ACHN (cell line): ENCODE results near the gene PGAP6.
"Not testable (repeated sequence)": the region's sequence is repeated elsewhere in the genome, so short reads cannot be mapped to it uniquely, and the experiment has no call there.

Experiments used
- DNase-seq: peaks from one replicate; pipeline ENCODE4 v3.0.0-alpha.2; 2015
- in situ Hi-C: cut with HindIII; loops from 2 replicates; pipeline ENCODE4 v1.10.0; 2017; ENCODE audit warnings: low sequenced_read_pairs, low pct_ligation_motif_present, low pct_unique_long_range_greater_than_20kb

Gene PGAP6

DNA sequence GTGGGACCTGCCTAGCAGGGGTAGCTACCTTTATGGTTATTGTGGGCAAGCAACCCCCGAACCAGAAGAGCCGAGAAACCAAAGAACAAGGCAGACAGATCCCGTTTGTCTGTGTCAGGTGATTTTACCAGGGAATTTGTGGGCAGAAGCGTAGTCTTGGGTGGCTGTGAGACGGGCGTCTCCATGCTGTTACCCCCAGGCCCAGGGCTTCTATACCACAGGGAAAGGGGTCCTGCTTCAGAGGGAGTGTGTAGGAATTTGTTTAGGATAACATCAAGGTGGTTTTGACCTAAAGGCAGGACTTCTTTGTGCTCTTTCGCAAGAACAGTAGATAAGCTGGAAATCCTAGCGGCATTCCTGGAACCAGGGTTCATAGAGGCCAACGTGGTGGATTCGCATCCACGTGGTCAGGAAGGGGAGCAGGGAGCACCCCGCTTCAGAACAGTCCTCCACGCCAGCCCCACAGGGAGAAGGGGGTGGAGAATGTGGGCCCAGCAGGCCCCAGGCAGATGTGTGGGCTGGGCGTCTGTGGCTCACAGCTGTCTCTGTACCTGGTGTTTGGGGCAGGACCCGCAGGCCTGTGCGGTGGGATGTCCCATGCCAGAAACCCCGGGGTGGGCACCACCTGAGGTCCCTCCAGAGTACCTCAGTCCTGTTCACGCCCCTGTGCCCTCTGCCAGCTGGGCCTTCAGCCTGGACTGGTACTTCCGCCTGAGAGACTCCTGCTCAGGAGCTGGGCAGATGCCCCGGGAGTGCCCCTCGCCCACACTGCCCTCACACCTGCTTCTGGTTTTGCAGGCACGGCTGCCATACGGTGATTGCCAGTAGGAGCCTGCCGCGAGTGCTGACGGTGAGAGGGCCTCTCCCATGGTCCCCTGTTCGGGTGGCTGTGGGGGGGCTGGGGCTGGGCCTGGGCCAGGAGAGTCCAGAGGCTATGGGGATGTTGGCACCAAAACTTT is 24.0 kb upstream of the PGAP6 start:
- no peak for DNase-seq
- in situ Hi-C loops: no loop called here

DNA sequence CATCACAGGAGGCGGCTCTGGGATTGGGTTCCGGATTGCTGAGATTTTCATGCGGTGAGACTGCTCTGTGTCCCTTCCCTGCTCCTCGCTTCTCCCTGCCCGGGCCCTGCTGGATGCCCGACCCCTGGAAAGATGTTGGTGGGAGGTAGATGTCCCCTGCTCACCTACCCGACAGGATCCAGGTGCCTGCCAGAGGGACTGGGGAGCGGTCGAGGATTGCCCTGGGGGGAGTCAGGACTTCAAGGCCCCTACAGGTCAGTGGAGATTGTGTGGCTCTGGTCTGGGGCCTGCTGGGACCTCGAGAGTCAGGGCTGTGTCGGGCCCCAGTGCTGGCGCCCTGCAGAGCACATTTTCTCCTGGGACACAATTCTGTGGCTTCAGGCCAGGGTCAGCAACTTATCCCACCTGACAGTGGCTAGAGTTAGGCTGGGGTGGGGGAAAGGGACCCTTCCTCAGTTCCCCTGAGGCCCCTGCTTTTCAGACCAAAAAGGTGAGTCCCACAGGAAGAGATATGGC is 23.3 kb upstream of the PGAP6 start:
- in situ Hi-C loops: no loop called here
- DNase-seq: no peak

DNA sequence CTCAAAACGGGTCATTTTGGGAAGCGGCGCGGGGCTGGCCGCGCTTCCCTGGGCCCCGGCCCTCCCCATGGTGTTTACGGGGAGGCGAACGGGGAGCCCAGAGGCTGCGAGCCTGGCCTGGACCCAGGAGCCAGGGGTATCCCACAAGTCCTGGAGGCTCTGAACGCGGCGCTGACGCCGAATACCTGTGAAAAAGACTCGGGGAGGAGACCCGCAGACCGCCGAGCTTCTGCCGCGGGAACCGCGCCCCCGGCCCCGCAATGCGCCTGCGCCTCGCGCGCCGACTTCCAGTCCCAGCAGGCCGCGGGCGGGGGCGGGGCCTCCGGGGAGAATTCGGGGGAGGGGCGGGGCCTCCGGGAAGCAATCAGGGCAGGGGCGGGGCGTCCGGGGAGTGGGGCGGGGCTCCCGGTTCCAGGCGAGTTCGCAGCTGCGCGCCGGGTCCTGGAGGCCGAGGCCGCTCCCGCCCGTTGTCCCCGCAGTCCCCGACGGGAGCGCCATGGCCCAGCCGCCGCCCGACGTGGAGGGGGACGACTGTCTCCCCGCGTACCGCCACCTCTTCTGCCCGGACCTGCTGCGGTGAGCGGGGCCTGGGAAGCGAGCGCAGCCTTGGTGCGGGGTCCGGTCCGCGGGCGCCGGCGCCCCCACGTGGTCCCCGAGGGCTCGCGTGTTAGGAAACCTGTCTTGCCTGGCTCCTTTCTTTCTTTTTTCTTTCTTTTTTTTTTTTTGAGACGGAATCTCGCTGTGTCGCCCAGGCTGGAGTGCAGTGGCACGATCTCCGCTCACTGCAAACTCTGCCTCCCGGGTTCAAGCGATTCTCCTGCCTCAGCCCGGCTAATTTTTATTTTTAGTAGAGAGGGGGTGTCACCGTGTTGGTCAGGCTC is 19.9 kb upstream of the PGAP6 start, which contains the start of gene DECR2:
Gene DECR2, plus strand, starts transcription at position 418 of the 881 bp plus-strand sequence. Its CDS starts 79 bp downstream, at position 497.
- peak; percentile 90 for DNase-seq
- in situ Hi-C loops: no loop called here

DNA sequence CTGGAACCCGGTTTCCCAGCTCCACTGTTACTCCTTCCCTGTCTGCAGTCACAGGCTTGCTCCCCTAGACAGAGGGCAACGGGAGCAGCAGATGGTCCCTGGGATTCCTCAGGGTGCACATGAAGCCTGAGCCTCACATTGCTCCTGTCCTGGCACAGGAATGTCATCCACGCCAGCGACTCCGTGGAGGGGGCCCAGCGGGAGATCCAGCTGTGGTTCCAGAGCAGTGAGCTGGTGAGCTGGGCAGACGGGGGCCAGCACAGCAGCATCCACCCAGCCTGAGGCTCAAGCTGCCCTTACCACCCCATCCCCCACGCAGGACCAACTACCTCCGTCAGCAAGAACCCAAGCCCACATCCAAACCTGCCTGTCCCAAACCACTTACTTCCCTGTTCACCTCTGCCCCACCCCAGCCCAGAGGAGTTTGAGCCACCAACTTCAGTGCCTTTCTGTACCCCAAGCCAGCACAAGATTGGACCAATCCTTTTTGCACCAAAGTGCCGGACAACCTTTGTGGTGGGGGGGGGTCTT is 18.3 kb upstream of the PGAP6 start:
- in situ Hi-C loops: no loop called here
- no peak for DNase-seq

DNA sequence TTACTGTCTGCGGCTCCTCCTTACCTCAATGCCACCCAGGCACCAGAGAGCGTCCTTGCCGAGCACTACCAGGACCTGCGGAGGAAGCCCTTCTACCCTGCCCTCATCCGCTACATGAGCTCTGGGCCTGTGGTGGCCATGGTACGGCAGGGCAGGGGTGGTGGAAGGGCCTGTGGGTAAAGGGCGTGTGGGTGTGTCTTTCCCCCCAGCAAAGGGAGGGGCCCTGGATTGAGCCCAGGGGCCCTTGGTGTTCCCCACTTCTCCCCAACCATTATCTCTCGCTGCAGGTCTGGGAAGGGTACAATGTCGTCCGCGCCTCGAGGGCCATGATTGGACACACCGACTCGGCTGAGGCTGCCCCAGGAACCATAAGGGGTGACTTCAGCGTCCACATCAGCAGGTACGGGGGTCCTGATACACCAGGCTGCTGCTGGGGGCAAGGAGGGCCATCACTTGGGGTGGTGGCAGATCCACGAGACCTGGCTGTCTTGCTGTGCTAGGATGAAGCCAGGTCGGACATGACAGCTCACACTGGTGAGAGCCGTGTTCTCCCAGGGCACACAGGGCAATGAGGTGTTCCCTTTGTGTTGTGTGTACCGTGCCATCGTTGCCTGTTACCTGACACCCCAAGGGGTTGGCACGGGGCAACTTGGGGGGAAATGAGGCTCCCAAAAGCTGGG is 17.7 kb upstream of the PGAP6 start:
- no peak for DNase-seq
- in situ Hi-C loops: no loop called here

DNA sequence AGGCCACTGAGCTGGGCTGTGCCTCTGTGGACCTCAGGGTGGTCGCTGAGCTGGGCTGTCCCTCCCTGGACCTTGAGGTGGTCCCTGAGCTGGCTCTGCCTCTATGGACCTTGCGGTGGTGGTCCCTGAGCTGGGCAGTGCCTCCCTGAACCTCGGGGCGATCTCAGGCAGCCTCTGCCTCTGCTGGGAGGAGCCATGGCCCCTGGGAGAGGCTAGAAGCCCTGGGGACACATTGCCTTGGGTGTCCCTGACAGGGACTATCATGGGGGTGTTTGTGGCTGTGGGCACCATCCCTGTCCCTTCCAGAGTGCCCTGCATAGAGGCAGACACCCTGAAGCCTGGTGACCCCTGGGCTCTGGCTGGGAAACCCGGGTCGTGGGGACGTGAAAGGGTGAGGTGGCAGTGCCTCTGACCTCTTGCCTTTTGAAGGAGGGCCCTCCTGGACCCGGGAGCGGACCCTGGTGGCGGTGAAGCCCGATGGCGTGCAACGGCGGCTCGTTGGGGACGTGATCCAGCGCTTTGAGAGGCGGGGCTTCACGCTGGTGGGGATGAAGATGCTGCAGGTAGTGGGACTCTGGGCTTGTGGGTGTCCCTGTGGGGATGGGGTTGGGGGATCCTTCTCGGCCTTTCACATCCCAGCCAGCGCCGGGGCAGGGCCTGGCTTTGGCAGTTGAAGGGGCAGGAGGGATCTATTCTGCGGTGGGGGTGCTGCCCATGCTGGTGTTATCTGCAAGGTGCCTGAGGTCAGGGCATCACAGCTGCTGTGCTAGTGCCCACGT is 17.0 kb upstream of the PGAP6 start:
- in situ Hi-C loops: no loop called here

DNA sequence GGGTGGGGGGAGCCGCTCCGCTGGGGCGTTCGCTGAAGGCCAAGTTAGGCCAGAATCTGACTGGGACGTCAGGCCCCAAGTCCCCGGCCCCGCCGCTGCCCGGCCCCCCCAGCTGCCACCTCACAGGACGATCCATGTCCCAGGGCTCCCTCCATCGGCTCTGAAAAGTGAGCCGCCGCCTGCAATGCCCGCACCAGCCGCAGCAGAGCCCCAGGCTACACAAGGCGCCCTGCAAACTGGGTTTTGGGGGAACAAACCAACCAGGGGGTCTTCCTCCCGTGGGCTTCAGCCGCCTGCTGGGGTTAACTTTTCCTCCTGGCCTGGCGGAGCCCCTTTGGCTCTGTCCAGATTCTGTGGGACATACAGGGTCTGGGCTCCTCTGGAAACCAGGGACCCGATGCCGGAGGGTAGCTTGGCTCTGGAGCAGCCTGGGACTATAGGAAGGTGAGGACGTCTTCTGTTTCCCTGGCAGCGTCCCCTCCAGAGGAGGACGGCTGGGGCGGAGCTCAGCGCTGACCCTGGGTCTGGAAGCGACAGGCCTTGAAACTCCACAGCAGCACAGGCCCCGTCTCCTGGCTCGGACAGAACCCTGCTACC is 16.1 kb upstream of the PGAP6 start:
- in situ Hi-C loops: no loop called here
- DNase-seq: peak; percentile 67

More for the DNA sequence above, 17.0 kb upstream of the PGAP6 start:
- no peak for DNase-seq

DNA sequence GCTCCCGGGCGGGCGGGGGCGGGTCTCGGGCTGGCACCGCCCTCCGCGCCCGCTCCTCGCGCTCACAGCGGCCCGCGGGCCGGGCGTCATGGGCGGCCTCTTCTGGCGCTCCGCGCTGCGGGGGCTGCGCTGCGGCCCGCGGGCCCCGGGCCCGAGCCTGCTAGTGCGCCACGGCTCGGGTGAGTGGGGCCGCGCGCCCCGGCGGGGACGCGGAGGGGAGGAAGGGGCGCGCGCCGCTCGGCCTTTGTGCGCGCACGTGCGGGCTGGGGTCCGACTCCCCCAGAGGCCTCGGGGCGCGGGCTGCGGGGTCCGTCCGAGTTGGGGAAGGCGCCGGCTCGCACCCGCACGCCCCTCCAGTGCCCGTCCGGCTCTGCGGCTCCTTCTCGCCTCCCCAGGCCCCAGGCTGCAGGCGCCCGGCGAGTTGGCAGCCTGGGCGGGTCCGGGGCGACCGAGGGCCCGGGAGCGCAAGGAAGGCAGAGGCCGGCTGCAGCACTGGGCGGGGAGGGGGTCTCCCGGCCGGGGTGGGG is 15.4 kb upstream of the PGAP6 start, which contains the start of gene NME4:
Gene NME4, plus strand, starts transcription at position 65 of the 527 bp plus-strand sequence. Its CDS starts 24 bp downstream, at position 89.
- in situ Hi-C loops: no loop called here
- peak; percentile 41 for DNase-seq

DNA sequence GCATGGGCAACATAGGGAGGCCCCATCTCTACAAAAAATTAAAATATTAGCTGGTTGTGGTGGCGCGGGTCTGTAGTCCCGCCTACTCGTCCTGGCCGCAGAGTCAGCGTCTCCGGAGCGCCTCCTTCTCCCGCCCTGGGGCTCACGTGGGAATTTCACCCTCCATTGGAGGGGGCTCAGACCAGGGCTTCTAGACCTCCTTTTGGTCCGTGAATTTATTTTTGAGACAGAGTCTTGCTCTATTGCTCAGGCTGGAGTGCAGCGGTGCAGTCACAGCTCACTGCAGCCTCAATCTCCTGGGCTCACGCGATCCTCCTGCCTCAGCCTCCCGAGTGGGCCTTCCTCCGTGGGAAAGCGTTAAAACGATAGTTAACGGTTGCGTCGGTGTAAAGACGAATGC is 14.8 kb upstream of the PGAP6 start:
- in situ Hi-C loops: no loop called here
- peak; percentile 50 for DNase-seq

DNA sequence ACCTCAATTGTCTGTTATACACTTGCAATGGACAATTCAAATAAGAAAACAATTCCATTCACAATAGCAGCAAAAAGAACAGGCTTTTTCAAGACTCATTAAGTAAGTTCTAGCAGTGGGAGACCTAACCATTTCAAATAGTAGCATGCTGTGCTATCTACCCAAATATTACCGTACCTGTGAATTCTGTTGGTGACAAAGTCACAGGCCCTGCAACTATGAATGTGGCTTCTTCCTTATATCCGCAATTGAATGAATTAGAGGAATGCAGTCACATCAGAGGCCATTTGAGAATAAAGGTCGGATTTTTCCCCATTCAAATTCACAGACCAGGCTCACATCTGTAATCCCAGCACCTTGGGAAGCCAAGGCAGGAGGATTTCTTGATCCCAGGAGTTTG is 14.4 kb upstream of the PGAP6 start:
- no peak for DNase-seq
- in situ Hi-C loops: no loop called here

DNA sequence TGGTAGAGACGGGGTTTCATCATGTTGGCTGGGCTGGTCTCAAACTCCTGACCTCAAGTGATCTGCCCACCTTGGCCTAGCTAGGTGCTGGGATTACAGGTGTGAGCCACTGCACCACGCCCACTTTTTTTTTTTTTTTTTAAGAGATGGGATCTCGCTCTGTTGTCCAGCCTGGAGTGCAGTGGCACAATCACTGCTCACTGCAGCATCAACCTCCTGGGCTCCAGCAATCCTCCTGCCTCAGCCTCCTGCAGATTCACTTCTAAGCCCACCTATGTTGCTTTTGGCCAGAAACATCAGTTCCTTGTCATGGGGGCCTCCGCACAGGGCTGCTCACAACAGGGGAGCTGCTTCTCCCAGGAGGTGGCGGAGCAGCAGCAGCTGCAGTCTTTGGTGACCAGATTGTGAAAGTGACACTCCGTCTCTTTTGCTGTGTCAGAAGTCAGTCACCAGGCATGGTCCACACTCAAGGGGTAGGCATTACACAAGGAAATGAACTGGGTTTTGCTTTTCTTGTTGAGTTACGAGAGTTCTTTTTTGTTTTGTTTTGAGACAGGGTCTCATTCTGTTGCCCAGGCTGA is 10.8 kb upstream of the PGAP6 start:
- in situ Hi-C loops: no loop called here
- no peak for DNase-seq

DNA sequence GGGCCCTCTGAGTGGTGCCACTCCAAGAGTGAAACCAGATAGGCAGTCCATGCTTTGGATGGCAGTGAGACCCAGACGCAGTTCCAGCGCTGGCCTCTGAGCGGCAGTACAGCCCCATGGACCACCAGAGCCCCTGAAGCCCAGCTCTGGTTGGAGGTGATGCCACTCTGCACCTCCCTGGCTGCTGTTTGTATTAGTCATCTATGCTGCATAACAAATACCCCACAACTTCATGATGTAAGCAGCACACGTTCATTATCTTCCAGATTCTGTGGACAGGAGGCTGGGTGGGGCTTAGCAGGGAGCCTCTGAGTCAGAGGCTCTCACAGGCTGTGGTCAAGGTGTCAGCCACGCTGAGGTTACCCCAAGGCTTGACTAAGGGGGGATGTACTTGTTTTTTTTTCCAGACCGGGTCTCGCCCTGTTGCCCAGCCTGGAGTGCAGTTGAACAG is 10.1 kb upstream of the PGAP6 start:
- in situ Hi-C loops: no loop called here
- DNase-seq: peak; percentile 66

DNA sequence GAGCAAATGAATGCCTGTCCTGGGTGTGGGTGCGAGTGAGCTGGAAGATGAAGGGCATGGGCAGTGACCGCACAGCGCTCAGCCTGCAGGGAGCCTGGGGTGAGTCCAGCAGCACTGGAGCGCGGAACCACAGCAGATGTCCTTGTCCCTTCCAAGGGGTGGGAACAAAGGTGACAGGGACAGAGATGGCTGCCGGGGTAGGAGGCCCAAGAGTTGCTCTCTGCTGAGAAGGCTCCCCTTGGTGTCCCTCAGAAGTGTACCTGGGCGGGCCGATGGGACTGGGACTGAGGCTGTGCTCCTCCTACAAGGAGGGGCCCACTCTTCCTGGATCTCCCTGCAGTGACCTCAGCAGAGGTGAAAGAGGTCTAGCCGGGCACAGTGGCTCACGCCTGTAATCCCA is 7.6 kb upstream of the PGAP6 start:
- in situ Hi-C loops: no loop called here
- DNase-seq: no peak

DNA sequence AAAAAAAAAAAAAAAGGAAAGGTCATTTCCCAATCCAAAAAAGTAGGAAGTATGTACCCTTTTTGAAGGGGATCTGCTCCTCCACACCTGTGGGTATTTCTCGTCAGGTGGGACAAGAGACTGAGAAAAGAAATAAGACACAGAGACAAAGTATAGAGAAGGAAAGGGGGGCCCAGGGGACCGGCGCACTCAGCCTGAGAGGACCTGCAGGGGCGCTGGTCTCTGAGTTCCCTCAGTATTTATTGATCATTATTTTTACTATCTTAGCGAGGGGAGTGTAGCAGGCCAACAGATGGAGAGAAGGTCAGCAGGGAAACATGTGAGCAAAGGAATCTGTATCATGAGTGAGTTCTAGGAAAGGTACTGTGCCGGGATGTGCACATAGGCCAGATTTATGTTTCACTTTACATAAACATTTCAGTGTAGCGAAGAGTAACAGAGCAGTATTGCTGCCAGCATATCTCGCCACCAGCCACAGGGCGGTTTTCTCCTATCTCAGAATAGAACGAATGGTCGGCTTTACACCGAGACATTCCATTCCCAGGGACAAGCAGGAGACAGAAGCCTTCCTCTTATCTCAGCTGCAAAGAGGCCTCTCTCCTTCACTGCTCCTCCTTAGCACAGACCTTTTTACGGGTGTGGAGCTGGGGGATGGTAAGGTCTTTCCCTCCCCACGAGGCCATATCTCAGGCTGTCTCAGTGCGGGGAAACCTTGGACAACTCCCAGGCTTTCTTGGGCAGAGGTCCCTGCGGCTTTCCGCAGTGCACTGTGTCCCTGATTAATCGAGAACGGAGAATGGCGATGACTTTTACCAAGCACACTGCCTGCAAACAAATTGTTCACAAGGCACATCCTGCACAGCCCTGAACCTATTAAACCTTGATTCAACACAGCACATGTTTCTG is 6.2 kb upstream of the PGAP6 start:
- DNase-seq, in situ Hi-C loops: not testable (repeated sequence)

DNA sequence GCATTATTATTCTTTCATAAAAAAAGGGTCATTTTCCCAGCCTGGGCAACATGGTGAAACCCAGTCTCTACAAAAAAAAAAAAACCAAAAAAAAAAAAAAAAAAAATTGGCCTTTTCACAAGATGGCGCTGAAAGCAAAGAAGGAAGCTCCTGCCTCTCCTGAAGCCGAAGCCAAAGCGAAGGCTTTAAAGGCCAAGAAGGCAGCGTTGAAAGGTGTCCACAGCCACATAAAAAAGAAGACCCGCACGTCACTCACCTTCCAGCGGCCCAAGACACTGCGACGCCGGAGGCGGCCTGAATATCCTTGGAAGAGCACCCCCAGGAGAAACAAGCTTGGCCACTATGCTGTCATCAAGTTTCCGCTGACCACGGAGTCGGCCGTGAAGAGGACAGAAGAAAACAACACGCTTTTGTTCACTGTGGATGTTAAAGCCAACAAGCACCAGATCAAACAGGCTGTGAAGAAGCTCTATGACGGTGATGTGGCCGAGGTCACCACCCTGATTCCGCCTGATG is 4.9 kb upstream of the PGAP6 start:
- DNase-seq: peak; percentile 31
- in situ Hi-C loops: no loop called here
